NOMO-1 treated with dmso at 0.1 percent for 144 hours (cell line): ENCODE results near the gene UBAC2.

ENCODE experiments used
- DNase-seq: peaks from one replicate; lab custom pipeline; 2025; ENCODE audit not compliant: unreplicated experiment; lab: John Stamatoyannopoulos, UW

Gene UBAC2

GRCh38 chr13:99374169-99374991 lies 173.7 kb downstream of the UBAC2 start:
- no peak for DNase-seq

- DNase-seq, result peak; percentile 54
Measured at GRCh38 chr13:99374994-99375737, 174.5 kb downstream of the UBAC2 start.

- DNase-seq, result no peak
Measured at GRCh38 chr13:99375738-99376080, 175.1 kb downstream of the UBAC2 start.

GRCh38 chr13:99376132-99376531 lies 175.5 kb downstream of the UBAC2 start:
- no peak for DNase-seq

GRCh38 chr13:99376924-99377323 lies 176.3 kb downstream of the UBAC2 start:
- no peak for DNase-seq

GRCh38 chr13:99377641-99378040 lies 177.0 kb downstream of the UBAC2 start:
- DNase-seq, result no peak

- DNase-seq, result no peak
Measured at GRCh38 chr13:99378985-99379733, 178.5 kb downstream of the UBAC2 start.

- DNase-seq, result no peak
Measured at GRCh38 chr13:99379856-99380801, 179.5 kb downstream of the UBAC2 start.

- no peak for DNase-seq
Measured at GRCh38 chr13:99380921-99381645, 180.4 kb downstream of the UBAC2 start.

GRCh38 chr13:99381766-99382165 lies 181.1 kb downstream of the UBAC2 start:
- no peak for DNase-seq

GRCh38 chr13:99382428-99383133 lies 181.9 kb downstream of the UBAC2 start:
- no peak for DNase-seq

GRCh38 chr13:99383511-99383921 lies 182.9 kb downstream of the UBAC2 start:
- DNase-seq, result no peak

GRCh38 chr13:99383946-99384345 lies 183.3 kb downstream of the UBAC2 start:
- DNase-seq, result no peak

GRCh38 chr13:99384468-99384867 lies 183.8 kb downstream of the UBAC2 start:
- DNase-seq, result no peak

- no peak for DNase-seq
Measured at GRCh38 chr13:99385161-99385560, 184.5 kb downstream of the UBAC2 start.

GRCh38 chr13:99385940-99386339 lies 185.3 kb downstream of the UBAC2 start:
- DNase-seq, result no peak

GRCh38 chr13:99386495-99386894 lies 185.8 kb downstream of the UBAC2 start:
- DNase-seq, result no peak

- peak; percentile 22 for DNase-seq
Measured at GRCh38 chr13:99386911-99387788, 186.5 kb downstream of the UBAC2 start.
